Stimulated activated CD4-positive, alpha-beta T cell treated with anti-CD3 and anti-CD28 coated beads, Interleukin-15, amount 100 ng/mL, for 48 hours (primary cell): Measurements from ENCODE around the gene UBE2U.
A peak's percentile ranks its signal among the peaks of the same experiment; 100 is the strongest.
"Not testable (repeated sequence)": the region's sequence is repeated elsewhere in the genome, so short reads cannot be mapped to it uniquely, and the experiment has no call there.

Experiments used
- DNase-seq, 2 donors: peaks; one replicate each; pipeline ENCODE4 v3.0.0-alpha.2; 2020; ENCODE audit warnings: low read depth in 2 of 2

Gene UBE2U

DNA sequence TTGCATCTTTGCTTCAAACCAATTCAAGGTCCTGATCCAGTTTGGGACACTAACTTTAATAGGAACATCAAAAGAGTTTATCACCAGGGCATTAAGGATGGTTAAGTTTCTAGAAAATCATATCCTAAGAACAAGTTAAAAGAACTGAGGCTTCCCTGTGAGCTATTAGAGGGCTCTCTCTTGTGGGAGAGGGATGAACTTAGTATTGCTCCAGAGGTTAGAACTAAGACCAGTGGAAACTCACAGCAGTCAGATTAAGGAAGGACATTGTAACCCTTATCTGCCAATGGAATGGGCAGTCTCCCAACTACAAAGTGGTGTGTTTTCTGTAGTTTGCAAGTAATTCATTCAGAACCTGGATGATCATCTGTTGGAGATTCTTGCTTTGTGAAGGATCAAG, 36.8 kb downstream of the UBE2U start:
- no peak for DNase-seq

DNA sequence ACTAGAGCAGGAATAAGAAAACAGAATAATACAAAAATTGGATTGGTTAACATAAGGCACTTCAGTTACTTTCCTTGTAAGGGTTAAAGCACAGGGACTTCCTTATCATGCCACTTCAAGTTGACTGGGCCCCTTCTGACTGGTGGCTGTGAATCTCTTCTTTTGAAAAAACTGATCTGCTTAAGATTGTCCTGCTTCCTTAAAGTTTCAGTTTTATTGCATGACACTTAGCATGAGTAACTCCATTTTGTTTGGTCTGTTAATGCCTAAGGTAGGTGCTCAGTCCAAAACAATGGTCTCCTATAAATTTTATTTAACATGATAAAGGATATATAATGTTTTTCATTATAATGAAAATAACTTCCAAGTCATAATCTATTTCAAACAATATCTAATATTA, 37.6 kb downstream of the UBE2U start:
- DNase-seq: no peak

- no peak for DNase-seq
Measured at GRCh38 chr1:64242895-64243756, 39.7 kb downstream of the UBE2U start.

- DNase-seq: no peak
Measured at GRCh38 chr1:64243757-64244080, 40.3 kb downstream of the UBE2U start.

GRCh38 chr1:64245495-64245894, 42.1 kb downstream of the UBE2U start:
- no peak for DNase-seq

DNA sequence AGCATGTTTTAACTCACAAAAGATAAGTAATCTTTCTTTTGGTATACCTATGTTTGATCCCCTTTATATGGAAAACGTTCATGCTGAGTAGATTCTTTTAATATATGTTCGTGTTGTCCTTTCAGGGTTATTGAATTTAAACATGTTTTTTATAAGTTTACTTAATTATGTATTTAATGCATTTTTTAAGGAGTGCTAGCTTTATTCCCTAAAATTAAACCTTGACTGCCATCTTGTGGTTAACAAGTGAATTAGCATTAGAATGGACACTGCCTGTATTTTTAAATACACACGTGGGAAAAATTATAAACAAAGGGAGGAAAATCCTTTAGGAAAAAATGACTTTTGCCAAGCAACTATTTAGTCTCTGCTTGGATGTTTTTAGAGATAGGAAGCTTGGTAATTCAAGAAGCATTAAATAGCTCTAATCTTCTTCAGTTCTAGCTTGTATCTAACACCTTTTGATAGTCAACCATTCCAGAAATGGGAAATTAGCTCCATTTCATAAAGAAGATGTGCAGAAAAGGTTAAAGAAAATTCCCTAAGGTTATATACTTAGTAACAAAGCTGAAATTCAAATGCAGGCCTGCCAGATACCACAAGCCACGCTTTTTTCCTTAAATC, 43.0 kb downstream of the UBE2U start:
- DNase-seq: no peak

DNA sequence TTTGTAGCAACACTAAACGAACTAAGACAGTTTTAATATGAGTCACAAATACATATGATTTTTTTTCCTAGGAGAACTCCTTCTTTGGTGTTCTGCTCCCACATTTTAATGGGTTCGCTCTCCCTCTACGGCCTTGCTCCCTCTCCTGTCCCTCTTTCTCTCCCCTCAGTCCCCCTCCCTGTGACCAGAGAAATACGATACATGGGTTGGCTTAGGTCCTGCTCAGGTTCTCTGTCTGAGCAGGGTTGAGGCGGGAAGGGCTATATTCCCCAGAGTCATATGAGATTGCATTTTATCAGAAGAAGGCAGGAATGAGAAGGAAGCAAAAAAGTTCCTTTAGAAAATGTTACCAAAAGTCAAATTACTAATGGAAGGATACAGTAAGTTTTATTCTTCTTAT, 44.6 kb downstream of the UBE2U start:
- DNase-seq: no peak

DNA sequence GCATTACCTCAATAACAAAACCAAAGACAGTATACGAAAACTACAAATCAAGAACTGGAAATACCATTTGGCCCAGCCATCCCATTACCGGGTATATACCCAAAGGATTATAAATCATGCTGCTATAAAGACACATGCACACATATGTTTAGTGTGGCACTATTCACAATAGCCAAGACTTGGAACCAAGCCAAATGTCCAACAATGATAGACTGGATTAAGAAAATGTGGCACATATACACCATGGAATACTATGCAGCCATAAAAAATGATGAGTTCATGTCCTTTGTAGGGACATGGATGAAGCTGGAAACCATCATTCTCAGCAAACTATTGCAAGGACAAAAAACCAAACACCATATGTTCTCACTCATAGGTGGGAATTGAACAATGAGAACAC, 47.0 kb downstream of the UBE2U start:
- DNase-seq: not testable (repeated sequence)

DNA sequence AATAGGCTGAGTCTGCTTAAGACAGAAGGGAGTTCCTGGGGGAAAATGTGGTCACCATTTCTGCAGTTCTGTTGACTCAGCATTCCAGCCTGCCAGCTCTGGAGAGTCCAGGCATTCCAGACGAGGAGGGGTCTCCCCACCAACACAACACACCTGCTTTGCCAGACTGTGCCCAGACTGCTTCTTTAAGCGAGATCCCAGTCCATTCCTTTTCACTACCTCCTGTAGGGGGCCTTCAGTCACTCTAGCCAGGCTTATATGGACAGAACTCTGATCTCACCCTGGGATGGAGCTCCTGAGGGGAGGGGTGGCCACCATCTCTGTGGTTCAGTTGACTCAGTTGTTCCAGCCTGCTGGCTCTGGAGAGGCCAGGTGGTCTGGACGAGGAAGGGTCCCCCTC, 48.5 kb downstream of the UBE2U start:
- DNase-seq: no peak

GRCh38 chr1:64257233-64257632, 53.8 kb downstream of the UBE2U start:
- DNase-seq: not testable (repeated sequence)

DNA sequence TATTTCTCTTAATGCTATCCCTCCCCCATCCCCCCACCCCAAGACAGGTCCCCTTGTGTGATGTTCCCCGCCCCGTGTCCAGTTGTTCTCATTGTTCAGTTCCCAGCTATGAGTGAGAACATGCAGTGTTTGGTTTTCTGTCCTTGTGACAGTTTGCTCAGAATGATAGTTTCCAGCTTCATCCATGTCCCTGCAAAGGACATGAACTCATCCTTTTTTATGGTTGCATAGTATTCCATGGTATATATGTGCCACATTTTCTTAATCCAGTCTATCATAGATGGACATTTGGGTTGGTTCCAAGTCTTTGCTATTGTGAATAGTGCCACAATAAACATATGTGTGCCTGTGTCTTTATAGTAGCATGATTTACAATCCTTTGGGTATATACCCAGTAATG, 55.0 kb downstream of the UBE2U start:
- DNase-seq: not testable (repeated sequence)

DNA sequence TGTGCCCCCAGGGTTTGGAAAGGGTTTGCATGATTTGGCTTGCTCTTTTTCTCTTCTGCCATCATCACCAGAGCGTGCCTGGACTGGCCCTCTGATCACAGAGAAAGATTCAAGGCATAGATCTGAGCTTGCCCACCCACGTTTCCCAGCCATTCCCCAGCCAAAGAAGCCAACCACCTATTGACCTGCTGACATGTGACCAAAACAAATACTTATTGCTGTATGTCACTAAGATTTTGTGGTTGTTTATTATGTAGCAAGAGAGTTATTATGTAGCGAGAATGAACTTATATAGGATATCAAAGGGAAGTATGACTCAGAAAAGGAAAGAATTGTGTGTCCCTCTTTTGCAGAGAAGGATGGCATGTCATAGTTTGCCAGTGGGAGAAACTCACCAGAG, 59.9 kb downstream of the UBE2U start:
- no peak for DNase-seq

DNA sequence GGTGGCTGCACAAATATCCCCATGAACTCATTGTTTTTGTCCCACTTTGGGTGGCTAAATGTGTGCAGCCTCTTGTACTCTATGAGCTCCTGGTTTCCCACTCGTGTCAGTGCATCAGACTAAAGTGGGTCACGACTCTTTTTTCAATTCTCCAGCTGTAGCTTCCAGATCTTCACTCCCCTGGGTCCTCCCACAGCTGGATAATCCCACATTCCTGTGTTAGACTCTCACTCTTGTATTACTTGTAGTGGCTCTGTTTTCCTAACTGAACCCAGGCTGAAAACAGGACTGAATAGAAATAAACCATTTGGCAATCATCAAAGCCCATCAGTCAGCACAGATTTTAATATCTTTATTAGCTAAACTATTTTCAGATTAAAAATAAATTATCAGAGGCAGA, 60.4 kb downstream of the UBE2U start:
- DNase-seq: no peak

- no peak for DNase-seq
Measured at GRCh38 chr1:64265141-64265540, 61.7 kb downstream of the UBE2U start.

- no peak for DNase-seq
Measured at GRCh38 chr1:64266991-64267390, 63.6 kb downstream of the UBE2U start.

DNA sequence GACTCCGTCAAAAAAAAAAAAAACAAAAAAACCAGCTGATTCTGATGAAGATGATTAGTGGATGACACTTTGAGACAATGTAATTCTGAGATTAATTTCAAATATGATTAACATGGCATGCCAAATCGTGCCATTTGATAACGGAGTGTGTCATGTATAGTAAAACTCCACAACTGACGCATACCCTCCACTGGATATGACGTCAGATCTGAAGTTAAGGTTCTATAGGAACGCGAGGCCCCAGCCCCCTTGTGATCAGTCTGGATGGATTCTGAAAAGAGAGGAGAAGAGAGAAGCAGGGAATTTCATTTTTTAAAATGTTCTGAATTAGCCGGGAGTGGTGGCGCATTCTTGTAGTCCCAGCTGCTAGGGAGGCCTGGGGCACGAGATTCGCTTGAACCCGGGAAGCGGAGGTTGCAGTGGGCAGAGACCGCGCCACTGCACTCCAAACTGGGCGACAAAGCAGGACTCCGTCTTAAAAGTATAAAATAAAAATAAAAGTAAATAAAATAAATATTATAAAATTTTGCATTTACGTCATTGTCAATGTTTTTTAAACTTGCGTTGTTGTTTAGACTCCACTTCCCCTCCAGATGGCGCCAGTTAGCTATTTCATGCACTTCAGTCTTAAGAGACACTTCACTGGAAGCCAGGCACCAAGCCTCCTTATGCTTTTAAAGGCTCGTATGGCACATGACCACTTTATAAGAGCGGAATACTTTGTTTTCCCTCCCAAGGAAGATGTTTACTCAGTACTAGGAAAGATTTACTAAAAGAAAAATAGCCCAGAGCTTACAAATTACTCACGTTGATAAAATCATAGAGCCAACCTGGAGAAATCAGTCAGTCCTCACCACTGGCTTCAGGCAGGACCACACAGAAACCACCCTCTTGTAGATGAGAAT, 65.5 kb downstream of the UBE2U start:
- DNase-seq: peak; percentile 19 to 64

DNA sequence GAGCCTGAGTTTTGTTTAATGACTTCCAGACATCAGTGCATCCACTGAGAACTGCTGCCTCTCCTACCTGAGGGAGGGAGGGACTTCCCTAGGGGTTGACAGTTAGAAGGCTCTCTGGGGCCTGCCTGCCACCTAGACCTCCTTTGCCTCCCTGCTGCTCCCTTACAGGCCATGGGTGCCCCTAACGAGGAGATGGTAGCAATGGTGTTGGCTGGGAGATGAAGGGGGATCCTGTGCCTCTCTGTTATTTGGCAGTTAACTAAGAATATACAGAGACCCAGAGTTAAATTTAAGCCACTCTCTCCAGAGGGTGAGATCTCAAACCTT, 66.1 kb downstream of the UBE2U start:
- no peak for DNase-seq

- DNase-seq: no peak
Measured at GRCh38 chr1:64280001-64280400, 76.6 kb downstream of the UBE2U start.

GRCh38 chr1:64282351-64282750, 78.9 kb downstream of the UBE2U start:
- DNase-seq: no peak

DNA sequence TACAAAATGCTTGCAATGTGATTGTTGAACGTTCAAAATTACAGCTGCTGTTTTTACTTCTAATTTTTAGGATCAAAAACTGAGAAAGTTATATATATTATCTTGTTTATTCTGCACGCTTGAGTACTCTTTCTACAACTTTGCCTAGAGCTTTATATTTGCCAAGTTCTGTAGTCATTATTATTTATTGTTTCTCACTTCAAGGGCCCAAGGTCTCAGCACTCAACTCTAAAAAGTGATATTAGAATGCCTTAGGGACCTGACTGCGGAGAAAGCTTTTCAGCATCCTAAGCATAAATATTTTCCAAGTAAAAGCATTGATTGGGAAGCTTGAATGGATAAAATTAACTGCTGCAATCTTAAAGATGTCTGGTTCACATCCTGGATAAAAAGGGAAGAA, 83.6 kb downstream of the UBE2U start:
- no peak for DNase-seq

- no peak for DNase-seq
Measured at GRCh38 chr1:64290420-64290819, 87.0 kb downstream of the UBE2U start.

GRCh38 chr1:64291931-64292330, 88.5 kb downstream of the UBE2U start:
- no peak for DNase-seq

GRCh38 chr1:64292399-64292798, 89.0 kb downstream of the UBE2U start:
- DNase-seq: no peak
